AG08396 (cell line): ENCODE measurements around the gene GDI1.

ENCODE experiments used
- DNase-seq: peaks from one replicate; pipeline ENCODE4 v3.0.0; 2012; ENCODE audit warnings: low spot score, mixed read lengths

Gene GDI1

DNA sequence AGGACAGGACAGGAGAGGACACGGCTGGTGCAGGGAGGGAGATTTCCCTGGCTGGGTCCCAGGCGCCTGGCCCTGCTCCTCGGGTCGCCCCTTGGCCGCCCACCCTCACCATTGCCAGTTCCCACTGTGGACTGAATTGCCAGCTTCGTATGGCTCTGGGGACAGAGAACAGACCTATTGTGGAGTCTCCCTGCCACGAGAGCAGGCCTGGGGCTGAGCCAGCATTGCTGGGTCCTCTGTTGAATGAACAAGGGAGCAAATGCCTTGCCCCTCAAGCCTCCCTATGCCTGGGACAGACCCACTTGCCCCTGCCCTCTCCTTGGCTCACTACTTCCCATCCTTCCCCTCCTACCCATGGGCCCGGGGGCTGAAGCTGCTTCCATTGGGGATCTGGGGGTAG, 25.4 kb downstream of the GDI1 start:
- no peak for DNase-seq

DNA sequence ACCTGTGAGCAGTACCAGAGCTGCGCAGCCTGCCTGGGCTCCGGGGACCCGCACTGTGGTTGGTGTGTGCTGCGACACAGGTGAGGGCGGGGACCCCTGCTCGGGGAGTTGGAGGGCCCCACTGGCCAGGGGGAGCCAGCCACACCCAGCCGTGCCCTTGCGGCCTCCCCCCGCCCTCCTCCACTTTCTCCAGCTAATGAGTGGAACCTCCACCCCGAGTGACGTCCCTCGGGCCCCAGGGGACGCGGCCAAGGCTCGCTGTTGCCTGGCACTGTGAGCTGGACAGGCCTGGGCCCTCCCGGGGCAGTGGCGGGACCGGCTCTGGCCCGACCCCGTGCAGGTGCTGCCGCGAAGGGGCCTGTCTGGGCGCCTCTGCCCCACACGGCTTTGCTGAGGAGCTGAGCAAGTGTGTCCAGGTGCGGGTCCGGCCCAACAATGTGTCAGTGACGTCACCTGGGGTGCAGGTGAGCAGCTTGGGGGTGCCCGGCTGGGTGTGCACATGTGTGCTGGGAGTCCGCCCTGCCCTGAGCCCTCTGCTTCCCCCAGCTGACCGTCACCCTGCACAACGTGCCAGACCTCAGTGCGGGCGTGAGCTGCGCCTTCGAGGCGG, 26.8 kb downstream of the GDI1 start:
- no peak for DNase-seq

DNA sequence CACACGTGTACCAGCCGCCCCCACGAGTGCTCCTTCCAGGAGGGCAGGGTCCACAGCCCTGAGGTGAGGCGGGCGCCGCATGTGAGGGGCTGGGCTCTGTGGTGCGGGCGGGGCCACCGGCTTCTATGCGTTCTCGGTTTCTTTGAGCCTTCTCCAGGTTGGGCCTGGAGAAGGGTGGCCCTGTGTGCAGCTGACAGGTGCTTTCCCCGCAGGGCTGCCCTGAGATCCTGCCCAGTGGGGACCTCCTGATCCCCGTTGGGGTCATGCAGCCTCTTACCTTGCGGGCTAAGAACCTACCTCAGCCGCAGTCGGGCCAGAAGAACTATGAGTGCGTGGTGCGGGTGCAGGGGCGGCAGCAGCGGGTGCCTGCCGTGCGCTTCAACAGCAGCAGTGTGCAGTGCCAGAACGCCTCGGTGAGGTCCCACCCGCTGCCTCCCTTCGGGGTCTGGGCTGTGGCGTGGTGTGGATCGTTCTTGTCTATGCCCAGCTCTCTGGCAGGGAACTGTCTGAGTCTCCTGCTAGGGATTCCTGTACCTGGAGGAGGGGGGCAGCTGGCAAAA, 27.9 kb downstream of the GDI1 start:
- DNase-seq, result no peak

DNA sequence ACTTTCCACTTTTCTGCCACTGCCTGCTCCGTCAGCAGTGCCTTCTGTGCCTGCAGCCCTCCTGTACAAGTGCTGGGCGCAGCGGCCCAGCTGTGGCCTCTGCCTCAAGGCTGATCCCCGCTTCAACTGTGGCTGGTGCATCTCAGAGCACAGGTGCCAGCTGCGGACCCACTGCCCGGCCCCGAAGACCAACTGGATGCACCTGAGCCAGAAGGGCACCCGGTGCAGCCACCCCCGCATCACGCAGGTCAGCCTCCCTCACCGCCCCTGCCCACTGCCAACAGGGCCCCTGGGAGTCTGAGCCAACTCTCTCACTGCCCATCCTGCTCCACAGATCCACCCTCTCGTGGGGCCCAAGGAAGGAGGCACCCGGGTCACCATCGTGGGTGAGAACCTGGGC, 28.6 kb downstream of the GDI1 start:
- no peak for DNase-seq

DNA sequence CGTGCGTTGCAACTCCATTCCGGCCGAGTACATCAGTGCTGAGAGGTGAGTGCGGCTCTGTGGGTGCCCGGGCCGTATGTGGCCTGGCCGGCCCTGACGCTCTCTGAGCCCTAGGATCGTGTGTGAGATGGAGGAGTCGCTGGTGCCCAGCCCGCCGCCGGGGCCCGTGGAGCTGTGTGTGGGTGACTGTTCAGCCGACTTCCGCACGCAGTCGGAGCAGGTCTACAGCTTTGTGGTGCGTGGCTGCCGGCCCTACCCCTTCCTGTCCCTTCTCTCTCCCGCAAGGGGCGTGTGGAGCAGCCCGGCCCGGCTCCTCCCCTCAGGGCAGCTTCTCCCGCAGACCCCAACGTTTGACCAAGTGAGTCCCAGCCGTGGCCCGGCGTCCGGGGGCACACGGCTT, 29.1 kb downstream of the GDI1 start:
- DNase-seq, result no peak

DNA sequence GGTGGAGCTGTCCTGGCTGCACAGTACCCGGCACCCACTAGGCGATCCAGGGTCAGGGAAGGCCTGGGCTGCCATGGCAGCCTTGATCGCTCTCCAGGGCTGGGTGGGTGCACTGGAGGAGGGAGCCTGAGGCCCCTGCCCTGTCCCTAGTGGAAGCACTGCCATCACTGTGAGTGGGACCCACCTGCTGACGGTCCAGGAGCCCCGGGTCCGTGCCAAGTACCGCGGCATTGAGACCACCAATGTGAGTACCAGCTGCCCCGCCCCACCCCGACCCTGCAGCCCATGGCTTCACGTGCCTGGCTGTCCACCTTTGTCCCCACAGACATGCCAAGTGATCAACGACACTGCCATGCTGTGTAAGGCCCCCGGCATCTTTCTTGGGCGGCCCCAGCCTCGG, 30.0 kb downstream of the GDI1 start:
- DNase-seq, result no peak

DNA sequence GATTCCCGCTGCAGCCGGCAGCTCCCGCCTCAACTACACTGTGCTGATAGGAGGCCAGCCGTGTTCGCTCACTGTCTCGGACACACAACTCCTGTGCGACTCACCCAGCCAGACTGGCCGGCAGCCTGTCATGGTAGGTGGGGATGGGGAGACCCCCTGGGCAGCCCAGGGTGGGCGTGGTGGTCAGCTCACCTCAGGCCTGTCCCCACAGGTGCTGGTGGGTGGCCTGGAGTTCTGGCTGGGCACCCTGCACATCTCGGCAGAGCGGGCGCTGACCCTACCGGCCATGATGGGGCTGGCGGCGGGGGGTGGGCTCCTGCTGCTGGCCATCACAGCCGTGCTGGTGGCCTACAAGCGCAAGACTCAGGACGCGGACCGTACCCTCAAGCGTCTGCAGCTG, 30.6 kb downstream of the GDI1 start:
- DNase-seq, result no peak

DNA sequence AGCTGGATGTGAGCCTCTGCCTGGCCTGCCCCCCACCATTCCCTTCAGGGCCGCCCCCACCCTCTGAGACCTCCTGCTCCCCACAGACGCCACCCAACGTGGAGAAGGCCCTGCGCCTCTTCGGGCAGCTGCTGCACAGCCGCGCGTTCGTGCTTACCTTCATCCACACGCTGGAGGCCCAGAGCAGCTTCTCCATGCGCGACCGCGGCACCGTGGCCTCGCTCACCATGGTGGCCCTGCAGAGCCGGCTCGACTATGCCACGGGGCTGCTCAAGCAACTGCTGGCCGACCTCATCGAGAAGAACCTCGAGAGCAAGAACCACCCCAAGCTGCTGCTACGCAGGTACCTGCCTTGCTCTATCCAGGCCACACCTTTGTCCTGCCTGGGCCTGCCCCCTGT, 31.3 kb downstream of the GDI1 start:
- DNase-seq, result no peak

DNA sequence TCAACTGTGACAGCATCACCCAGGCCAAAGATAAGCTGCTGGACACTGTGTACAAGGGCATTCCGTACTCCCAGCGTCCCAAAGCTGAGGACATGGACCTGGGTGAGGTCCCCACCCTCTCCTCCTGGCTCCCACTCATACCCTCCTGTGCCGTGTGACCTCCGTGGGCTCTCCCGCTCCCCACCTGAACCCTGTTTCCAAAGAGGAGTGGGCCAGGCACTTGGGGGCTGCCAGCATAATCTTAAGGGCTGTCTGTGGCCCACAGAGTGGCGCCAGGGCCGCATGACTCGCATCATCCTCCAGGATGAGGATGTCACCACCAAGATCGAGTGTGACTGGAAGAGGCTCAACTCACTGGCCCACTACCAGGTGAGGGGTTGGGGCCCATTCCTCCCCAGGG, 32.2 kb downstream of the GDI1 start:
- no peak for DNase-seq

DNA sequence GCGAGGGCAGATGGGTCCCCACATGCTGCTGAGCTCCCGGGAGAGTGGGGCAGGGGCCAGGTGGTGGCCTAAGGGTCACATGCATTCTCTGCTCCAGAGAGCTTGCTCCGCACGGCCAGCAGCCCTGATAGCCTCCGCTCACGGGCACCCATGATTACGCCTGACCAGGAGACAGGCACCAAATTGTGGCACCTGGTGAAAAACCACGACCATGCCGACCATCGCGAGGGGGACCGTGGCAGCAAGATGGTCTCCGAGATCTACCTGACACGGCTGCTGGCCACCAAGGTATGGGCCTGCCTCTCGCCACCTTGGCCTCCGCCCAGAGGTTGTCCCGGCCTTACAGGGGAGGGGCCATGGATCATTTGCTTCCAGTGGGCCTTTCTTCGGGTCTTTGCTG, 32.9 kb downstream of the GDI1 start:
- no peak for DNase-seq

DNA sequence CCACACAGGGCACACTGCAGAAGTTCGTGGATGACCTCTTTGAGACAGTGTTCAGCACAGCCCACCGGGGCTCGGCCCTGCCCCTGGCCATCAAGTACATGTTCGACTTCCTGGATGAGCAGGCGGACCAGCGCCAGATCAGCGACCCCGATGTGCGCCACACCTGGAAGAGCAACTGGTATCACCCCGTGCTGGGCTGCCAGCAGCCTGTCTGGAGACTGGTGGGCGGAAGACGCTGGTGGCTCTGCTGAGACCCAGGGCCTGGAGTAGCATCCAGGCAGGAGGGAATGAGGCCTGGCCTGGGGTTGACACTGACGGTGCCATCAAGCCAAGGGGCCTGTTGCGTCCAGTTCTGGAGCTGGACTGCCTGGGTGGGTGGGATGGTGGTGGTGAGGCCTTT, 33.5 kb downstream of the GDI1 start:
- DNase-seq, result no peak

DNA sequence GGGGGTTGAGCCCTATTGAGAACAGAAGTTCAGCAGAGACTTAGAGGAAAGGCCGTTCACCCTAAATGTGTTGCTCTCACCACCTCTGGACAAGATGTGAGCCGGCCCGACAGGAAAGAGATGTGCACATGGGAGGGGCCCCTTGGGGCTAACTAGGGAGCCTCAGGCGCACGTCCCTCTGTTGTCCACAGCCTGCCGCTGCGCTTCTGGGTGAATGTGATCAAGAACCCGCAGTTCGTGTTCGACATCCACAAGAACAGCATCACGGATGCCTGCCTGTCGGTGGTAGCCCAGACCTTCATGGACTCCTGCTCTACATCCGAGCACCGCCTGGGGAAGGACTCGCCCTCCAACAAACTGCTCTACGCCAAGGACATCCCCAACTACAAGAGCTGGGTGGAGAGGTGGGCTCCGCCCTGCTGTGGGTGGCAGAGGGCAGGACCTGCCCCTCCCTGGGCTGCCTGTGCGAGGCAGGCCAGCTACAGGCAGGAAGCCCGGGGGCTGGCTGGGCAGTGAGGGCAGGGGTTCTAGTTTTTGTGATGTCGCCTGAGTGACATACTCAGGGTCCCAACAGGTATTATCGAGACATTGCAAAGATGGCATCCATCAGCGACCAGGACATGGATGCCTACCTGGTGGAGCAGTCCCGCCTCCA, 34.1 kb downstream of the GDI1 start:
- no peak for DNase-seq

DNA sequence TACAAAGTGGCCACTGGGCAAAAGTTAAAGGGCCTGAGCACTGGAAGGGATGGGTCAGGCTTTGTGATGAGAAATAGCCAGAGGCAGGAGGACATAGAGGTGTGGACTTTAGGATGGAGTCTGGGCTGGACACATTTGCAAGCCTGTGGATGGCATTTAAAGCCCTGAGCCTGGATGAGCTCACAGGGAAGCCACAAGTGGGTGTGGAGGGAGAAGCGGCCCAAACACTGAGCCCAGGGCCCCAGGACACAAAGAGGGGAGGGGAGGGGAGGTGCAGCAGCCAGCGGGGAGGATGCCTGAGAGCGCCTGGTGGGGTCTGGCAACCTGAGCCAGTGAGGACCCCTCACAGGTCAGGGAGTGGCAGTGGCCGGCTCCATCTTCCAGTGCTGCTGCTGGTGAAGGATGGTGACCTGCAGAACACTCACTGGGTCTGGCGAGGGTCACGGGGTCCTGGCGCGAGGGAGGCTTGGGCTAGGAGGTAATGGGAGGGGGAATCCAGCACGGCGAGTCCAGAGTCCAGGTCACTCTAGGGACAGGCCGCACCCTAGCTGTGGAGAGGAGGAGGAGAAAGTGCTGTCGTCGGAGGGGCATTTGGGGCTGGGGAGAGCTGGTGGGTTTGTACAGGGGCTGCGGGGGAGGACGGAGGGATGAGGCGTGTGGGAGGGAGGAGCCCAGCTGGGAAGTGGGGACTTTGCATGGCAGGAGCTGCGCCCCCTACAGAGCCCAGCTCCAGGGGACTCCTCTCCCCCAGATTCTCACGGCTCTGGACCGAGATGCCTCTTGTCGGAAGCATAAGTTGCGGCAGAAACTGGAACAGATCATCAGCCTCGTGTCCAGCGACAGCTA, 35.1 kb downstream of the GDI1 start:
- DNase-seq, result no peak

DNA sequence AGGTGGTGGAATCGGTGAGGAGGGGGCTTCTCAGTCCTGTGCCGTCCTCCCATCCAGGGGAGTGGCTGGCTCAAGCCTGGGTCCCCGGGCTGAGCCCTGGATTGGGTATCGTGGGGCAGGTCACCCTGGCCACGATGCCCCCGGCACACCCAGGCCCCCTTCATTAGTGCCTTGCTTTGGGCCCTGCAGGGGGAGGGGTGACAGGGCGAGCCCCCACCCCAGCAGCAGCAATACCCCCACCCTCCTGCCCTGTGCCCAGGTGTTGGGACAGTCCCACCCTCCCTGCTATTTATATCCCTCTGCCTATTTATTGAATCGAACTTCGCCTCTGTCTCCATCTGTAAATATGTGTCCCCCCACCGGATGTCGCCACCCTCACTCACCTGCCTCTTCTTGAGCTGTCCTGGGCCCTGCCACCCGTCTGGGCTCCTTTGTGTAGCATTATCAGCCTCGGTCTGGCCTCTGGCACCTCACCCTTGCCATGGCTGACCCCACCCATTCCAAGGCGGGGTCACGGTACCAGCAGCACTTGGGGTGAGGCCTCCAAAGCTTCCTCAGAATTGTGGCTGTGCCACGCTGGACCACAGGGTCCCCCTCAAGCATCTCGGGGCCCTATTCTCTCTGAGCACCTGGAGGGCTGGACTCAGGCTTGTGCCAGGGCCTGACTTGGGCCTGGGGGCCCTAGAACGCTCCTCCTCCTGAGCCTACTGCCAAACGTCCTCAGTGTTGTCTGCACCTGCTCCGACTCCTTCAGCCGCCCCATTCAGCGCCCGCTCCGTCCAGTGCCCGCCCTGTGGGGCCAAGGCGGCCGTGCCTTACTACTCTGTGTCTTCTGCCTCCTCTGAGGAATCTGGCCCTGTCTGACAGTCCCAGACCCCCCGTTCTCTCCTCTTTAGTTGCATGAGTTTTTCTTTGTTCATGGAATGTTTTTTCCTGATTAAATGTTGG, 36.0 kb downstream of the GDI1 start:
- no peak for DNase-seq

DNA sequence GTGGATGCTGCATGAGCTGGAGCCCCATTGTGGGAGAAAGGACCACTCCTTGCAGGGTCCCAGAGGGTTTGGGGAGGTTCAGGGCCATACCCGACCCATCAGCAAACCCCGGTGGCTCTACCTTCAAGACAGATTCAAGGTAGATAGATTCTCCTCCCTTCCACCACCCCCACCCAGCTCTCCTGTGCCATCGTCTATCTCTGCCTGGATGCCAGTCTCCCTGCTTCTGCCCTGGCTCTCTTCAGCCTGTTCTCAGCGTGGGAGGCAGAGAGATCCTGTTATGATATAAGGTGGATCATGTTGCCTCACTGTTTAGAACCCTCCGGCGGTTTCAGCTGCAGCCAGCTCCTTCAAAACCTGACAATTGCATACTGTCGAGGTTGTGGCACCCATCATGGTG, 36.7 kb downstream of the GDI1 start:
- no peak for DNase-seq

DNA sequence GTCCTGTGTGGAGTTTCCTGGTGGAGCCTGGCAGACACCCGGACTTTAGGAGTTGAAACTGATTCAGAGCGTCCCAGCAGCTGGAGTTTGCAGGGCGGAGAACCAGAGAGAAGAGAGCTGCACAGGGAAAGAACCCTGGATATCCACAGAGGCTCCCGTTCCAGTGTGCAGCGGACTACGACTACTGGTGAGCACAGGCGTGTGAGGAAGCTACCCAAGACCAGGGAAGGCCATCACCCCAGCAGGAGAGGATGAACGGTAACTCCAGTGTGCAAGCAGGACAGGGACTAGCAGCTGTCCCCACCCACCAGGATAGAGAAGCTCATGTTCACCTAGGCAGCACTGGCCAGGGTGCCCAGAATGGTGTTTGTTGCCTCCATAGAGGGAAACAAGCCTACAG, 39.9 kb downstream of the GDI1 start:
- DNase-seq, result no peak

DNA sequence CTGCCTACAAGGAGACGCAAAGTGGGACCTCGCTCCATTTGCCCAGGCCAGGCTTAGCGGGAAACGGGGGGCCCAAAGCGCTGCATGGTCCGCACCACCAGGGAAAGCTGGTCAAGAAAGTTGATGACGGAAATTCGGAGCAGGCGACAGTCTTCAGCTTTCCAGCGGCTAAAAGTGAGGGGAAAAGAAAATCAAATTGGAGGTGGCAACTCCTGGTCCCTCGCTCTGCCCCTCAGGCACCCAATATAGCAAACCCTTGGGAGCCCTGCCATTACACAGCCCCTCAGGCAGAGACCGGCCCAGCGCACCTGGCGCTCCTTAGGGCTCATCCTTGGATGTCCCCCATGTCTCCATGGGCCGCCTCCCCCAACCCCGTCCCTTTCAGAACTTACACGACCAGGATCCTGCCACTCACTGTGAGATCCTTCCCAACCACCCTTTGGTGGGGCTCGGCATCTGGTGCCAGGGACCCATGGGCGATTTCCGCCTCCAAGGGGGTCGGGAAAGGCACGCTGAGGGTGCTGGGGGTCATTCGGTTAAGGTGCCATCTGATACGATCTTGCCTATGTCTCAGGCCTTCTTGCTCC, 41.0 kb downstream of the GDI1 start:
- no peak for DNase-seq

DNA sequence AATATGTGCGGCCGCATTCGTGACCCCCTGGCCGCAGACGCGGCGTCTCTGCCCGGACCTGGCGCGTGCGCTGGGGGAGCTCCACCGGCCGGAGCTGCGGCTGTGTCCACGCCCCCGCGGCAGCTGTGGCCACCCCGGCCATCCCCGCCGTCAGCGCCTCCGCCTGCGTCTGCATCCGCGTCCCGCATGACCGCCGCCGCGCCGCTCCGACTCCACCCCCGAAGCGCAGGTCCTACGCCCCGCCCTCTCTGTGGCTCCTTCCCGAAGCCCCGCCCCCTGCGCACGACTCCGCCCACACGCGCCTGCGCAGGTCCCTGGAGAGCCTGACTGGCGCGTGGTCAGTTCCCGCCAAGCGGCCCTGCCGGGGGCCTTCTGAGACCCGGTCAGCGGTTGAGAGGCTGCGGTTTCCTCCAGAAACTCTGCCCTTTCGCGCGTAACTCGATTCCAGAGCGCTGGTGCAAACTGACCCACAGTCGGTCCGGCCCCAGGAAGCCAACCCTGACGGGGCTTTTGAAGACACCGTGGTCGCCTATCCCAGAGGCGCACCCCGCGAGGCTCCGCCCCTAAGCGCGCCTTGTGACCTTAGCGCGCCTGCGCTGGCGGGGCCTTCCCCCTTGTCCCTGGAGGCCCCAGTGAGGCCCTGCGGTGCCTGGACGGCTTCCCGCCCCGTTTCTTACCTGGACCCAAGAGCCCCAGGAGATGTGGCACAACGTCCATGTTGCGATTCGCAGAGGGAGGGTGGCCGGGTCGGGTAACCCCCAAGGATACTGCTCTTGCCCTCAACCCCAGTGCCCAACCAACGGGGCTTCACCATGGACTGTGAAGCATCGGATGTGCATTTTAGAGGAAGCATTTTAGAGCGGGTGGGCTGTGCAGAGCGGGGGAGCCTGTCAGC, 42.0 kb downstream of the GDI1 start, which contains the start of gene LAGE3:
LAGE3 (minus strand) TSS at position 554 of the 895 bp plus-strand sequence; CDS start at position 188, 366 bp downstream.
- DNase-seq, result peak; percentile 95

DNA sequence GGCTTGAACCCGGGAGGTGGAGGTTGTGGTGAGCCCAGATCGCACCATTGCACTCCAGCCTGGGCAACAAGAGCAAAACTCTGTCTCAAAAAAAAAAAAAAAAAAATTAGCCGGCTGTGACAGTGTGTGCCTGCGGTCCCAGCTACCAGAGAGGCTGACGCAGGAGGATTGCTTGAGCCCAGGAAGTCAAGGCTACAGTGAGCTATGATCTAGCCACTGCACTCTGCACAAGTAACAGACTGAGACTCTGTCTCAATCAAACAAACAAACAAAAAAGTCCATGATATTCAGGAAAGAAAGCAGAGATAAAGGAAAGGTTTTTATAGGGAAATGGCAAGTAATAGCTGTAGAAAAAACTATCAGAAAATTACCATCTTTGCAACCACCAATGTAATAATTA, 44.2 kb downstream of the GDI1 start:
- DNase-seq, result no peak

DNA sequence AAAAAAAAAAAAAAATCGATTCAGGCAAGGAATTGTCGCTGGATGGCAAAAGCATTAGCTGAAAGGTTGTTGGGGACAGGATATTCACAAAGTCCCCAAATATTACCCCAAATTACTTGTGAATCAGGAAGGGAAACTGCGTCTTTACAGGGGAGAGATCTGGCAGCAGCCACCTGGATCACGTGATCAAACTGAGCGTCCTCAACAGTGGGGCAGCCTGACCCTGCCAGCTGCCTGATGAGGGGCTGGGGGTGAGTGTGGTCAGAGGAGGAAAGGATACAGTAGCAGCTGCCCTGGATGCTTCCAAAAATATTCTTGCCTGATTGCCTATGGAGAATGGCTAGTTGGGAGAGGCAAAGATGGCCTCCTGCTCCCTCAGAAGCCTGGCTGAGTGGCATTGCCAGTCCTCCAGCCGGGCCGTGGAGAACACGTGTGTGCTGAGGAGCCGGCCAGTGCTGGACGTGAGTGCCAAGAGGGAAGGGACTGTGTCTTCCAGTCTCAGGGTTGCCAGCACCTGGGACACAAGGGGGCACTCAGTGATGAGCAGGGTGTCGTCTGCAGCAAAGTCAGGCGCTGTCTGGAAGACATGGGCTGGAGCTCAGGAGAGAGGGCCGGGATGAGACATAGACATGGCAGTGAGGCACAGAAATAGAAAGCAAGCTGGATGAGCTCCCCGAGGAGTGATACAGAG, 45.1 kb downstream of the GDI1 start:
- no peak for DNase-seq
